ENCODE measurements around the gene SENP7. TPM values are rescaled to one million over a fixed set of nuclear protein-coding genes. Genes with fewer than 3 reads are reported as not detected.
"Not testable (repeated sequence)": the region's sequence is repeated elsewhere in the genome, so short reads cannot be mapped to it uniquely, and the experiment has no call there.

Gene SENP7
- total RNA-seq, 1 experiment from 2014 or later = 2.2 TPM

DNA sequence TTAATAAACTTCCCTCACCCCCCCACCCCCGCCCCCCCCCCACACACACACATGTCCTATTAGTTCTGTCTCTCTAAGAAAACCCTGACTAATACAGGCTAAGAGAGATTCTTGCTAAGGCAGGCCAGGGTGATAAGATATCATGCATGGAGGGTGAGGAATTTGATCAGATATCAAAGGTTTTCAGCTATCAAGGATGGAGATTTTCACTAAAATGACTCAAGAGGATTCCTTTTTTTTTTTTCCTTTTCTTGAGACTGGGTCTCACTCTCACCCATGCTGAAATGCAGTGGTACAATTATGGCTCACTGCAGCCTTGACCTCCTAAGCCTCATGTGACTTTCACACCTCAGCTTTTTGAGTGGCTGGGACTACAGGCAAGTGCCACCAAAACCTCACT is 14.9 kb upstream of the SENP7 start:
- DNase-seq (ENCODE audit: low spot score) = no peak

DNA sequence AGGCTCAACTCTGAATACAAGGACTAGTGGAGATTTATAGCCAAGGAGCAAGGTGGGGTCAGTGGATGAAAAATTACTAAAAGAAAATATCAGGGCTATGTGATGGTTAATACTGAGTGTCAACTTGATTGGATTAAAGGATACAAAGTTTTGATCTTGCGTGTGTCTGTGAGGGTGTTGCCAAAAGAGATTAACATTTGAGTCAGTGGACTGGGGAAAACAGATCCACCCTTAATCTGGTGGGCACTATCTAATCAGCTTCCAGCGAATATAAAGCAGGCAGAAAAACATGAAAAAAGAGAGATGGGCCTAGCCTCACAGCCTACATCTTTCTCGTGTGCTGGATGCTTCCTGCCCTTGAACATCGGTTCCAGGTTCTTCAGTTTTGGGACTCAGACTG is 14.4 kb upstream of the SENP7 start:
- DNase-seq (ENCODE audit: low spot score) = no peak

DNA sequence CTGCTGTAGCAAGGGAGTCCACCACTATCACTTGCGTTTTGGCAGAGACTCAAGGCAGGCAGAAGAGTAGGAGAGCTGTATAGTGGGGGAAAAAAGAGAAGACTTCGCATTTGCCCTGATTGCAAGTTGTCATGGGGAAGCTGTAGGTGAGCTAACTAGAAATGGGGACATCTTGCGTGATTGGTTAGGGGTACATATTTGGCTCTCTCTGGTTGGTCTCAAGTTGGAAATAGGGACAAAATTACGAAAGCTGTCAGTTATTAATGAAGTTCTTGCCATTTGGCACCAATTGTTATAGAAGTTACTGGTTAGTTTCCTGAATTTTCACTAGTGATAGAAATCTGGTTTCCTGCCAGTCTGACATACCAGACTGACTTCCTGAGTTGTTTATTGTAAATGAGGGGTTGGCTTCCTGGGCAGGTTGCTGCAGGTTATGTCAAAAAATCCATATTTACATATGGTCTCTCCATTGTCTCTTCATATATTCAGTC is 8.2 kb upstream of the SENP7 start:
- DNase-seq (ENCODE audit: low spot score) = no peak

DNA sequence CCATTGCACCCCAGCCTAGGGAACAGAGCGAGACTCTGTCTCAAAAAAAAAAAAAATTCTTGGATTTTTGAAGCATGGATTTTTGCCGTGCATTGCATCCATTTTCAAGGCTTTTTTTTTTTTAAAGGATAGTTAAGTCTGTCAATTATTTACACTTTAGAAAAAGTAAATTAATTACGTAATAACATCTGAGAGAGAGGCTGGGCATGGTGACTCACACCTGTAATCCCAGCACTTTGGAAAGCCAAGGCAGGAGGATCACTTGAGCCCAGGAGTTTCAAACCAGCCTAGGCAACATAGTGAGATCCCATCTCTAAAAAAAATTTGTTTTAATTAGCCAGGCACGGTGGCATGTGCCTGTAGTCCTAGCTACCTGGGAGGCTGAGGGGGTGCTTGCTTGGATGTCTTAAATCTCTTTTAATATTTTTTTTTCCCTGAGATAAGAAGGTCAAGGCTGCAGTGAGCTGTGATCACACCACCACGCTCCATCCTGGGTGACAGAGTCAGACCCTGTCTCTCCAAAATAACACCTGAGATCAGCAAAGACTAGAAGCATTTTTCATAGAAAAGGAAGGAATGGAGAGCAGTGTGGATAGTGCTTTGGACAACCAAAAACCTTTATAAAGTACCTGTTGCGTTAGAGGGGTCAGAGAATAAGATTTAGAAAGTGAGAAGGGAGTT is 6.8 kb upstream of the SENP7 start:
- peak; percentile 10 for DNase-seq (ENCODE audit: low spot score)

DNA sequence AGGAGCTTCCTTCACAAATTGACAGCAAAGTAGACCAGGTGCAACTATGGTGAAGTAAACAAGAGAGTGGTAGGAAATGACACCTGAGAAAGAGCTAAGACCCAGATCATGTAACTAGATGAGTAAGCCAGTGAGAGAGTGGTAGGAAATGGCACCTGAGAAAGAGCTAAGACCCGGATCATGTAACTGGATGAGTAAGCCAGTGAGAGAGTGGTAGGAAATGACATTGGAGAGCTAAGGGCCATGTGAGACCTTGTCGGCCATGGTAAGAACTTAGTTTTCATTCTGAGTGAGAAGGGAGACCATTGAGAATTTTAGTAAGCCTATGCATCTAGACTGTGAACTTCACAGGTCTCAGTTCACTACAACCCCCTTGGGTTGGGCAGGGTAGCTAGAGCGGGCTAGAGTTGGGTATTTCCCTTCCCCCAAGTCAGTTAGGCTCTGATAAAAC is 5.4 kb upstream of the SENP7 start:
- DNase-seq (ENCODE audit: low spot score) = no peak

DNA sequence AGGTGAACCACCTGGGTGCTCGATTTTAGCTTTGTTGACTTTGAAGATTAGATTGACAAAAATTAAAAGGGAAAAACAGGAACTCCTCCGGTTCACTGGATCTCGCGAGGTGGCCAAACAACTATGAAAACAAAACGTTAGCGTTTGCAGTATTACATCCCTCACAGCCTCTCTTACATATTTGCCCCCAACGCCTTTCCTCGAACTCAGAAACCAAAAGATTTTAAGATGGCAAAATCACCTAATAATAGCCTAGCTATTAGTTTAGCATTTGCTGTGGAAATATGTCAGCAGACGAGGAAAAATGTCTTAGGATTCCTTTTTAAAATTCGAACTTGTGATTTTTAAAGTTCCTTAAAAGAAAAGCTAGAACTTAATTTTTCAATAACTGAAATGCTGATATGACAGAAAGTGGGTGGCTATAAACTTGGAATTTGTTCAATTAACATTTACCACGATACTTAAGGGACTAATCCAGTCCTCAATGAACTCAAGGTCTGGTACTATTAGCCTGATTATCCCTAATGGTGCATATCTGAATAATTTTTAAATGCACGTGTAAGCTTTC is 491 bp upstream of the SENP7 start:
- DNase-seq (ENCODE audit: low spot score) = peak; percentile 11

DNA sequence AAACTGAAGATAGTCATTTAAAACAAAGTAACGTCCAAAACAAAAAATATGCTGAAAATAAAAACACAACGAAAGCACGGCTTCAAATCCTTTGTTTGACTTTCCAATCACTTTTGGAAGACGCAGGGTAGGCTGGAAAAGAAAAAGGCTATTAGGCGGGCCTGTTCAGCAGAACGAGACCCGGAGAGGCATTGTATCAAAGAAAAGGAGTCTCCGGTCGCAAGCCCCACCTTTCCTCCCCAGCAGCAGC is 691 bp downstream of the SENP7 start:
- no peak for DNase-seq (ENCODE audit: low spot score)

DNA sequence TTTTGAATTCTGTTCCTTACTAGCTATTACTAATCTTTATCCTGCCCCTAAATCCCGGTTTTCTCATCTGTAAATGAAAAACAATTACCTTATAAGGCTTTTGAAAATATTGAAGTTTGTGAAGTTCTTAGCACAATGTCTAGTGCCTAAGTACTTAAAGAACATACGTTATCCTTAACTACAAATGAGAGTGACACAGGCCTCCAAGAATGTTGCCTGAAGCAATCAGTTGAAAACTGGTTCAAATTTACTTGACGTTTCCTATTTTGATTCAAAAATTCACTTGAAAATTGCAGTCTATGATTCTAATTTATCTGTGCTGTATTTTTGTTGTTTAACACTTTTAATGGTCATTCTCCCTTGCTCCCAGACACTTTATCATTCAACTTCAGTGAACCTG is 3.2 kb downstream of the SENP7 start:
- no peak for DNase-seq (ENCODE audit: low spot score)

DNA sequence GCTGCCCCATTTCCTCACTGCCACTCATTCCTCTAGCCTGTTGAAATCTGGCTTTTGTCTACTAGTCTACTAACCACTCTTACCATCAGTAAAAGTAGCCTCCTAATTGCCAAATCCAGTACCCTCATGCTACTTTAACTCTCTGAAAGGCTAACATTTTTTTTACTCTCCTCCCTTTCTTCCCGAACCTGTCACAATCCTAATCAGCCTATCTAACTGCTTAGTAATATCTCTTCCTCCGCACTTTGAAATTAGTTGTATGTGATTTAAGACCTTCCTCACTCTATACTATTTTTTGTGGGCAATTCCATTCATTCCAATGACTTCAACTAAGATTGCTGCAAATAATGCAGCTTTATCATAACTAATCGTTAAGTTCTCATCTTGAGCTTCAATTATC is 3.7 kb downstream of the SENP7 start:
- no peak for DNase-seq (ENCODE audit: low spot score)

DNA sequence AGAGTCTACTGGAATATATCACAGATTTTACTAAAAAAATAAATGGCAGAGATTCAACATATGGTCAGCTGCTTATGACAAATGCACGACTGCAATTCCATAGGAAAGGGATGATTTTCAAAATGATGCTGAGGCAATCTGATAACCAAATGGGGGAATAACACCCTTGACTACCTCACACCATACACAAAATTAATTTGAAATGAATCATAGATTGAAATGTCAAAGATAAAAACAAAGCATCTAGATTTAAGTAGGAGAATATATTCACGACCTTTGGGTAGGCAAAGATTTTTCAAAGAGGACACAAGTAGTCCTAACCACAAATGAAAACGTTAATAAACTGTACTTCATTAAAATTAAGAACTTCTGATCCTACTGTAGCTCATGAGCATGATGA is 11.2 kb downstream of the SENP7 start:
- no peak for DNase-seq (ENCODE audit: low spot score)

DNA sequence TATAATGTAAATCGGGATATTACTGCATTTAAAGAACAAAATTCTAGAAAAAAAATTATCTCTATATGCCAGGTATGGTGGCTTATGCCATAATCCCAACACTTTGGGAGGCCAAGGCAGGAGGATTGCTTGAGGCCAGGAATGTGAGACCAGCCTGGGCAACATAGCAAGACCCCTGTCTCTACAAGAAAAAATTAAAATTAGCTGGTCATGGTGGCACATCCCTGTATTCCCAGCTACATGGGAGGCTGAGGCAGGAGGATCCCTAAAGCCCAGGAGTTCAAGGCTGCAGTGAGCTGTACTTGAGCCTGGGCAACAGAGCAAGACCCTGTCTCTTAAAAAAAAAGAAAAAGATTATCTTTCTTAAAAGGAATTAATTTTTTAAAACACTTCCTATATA is 12.8 kb downstream of the SENP7 start:
- DNase-seq (ENCODE audit: low spot score) = no peak

DNA sequence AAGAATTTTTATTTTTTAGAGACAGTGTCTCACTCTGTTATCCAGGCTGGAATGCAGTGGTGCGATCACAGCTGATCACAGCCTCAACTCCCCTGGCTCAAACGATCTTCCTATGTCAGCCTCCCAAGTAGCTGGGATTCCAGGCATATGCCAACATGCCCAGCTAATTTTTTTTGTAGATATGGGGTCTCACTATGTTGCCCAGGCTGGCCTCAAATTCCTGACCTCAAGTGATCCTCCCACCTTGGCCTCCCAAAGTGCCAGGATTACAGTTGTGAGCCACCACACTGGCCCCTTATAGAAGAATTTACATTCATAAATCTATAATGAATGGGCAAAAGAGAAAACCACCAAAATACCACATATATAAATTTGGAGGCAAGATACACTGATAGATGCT is 15.2 kb downstream of the SENP7 start:
- DNase-seq (ENCODE audit: low spot score) = no peak

DNA sequence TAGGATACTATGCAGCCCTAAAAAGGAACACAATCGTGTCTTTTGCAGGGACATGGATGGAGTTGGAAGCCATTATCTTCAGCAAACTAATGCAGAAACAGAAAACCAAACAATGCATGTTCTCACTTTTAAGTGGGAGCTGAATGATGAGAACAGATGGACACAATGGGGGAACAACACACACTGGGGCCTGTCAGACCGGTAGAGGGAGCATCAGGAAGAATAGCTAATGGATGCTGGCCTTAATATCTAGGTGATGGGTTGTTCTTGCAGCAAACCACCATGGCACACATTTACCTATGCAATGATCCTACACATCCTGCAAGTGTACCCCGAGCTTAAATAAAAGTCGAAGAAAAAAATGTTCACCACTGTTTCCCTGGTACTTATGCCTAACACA is 17.5 kb downstream of the SENP7 start:
- DNase-seq (ENCODE audit: low spot score) = peak; percentile 57

DNA sequence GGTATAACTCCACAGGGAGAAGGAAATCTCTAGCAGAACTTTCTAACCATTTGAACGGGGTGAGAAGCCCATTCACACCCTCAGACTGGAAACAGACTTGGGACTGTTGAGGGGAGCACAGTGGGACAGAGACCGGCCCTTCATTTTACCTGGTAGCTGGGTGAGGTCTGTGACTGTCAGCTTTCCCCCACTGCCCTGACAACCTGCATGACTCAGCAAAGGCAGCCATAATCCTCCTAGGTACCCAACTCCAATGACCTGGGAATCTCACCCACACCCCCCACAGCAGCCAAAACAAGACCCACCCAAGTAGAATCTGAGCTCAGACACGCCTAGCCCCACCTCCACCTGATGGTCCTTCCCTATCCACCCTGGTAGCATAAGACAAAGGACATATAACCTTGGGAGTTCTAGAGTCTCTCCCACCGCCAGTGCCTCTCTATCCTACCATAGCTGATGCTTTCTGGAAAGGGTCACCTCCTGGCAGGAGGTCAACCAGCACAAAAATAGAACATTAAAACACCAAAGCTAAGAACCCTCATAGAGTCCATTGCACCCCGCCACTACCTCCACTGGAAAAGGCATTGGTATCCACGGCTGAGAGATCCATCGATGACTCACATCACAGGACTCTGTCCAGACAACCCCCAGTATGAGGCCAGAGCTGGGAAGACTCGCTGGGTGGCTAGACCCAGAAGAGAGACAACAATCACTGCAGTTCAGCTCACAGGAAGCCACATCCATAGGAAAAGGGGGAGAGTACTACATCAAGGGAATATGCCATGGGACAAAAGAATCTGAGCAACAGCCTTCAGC is 28.0 kb downstream of the SENP7 start:
- DNase-seq (ENCODE audit: low spot score) = no peak

DNA sequence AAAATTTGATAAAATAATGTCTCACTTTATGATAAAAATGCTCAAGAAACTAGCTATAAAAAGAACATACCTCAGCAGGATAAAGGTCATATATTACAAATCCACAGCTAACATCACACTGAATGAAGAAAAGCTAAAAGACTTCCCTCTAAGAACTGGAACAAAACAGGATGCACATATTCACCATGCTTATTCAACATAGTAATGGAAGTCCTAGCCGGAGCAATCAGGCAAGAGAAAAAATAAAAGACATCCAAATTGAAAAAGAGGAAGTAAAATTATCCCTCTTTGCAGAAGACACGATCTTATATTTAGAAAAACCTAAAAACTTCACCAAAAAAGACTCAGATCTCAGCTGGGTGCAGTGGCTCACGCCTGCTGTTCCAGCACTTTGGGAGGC is 34.0 kb downstream of the SENP7 start:
- no peak for DNase-seq (ENCODE audit: low spot score)

DNA sequence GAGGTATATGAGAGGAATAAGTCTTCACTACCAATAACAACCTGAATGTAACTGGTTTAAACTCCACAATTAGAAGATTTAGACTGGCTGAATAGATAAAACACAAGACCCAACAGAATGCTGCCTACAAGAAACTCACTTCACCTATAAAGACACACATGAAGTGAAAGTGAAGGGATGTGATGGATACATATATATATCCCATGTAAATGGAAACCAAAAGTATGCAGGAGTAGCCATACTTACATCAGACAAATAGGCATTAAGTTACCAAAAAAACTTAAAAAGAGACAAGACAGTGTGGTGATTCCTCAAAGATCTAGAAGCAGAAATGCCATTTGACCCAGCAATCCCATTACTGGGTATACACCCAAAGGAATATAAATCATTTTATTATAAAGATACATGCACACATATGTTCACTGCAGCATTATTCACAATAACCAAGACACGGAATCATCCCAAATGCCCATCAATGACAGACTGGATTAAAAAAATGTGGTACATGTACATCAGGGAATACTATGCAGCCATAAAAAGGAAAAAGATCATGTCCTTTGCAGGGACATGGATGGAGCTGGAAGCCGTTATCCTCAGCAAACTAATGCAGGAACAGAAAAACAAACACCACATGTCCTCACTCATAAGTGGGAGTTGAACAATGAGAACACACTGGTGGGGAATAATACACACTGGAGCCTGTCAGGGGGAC is 38.0 kb downstream of the SENP7 start:
- not testable (repeated sequence) for DNase-seq (ENCODE audit: low spot score)

DNA sequence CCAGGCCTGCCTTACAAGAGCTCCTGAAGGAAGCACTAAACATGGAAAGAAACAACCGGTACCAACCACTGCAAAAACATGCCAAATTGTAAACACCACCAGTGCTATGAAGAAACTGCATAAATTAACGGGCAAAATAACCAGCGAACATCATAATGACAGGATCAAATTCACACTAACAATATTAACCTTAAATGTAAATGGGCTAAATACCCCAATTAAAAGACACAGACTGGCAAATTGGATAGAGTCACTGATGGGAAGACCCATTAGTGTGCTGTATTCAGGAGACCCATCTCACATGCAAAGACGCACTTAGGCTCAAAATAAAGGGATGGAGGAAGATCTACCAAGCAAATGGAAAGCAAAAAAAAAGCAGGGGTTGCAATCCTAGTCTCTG is 44.3 kb downstream of the SENP7 start:
- not testable (repeated sequence) for DNase-seq (ENCODE audit: low spot score)

DNA sequence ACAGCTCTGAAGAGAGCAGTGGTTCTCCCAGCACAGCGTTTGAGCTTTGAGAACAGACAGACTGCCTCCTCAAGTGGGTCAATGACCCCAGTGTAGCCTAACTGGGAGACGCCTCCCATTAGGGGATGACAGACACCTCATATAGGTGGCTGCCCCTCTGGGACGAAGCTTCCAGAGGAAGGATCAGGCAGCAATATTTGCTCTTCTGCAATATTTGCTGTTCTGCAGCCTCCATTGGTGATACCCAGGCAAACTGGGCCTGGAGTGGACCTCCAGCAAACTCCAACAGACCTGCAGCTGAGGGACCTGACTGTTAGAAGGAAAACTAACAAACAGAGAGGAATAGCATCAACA is 45.7 kb downstream of the SENP7 start:
- DNase-seq (ENCODE audit: low spot score) = not testable (repeated sequence)

DNA sequence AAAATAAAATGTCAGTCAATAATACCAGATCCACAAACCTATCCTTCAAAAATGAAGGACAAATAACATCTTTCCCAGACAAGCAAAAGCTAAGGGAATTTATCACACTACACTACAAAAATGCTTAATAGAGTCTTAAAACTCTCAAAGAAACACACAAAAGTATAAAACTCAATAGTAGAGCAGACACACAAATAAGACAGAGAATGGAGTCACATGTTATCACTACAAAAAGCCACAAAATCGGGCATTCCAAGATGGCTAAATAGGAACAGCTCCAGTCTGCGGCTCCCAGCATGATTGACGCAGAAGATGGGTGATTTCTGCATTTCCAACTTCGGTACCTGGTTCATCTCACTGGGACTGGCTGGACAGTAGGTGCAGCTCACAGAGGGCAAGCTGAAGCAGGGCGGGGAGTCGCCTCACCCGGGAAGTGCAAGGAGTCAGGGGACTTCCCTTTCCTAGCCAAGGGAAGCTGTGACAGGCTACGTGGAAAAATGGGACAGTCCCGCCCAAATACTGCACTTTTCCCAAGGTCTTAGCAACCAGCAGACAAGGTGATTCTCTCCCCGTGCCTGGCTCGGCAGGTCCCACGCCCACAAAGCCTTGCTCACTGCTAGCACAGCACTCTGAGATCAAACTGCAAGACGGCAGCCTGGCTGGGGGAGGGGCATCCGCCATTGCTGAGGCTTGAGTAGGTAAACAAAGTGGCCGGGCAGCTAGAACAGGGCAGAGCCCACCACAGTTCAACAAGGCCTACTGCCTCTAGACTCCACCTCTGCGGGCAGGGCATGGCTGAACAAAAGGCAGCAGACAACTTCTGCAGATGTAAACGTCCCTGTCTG is 46.3 kb downstream of the SENP7 start:
- DNase-seq (ENCODE audit: low spot score) = peak; percentile 36

DNA sequence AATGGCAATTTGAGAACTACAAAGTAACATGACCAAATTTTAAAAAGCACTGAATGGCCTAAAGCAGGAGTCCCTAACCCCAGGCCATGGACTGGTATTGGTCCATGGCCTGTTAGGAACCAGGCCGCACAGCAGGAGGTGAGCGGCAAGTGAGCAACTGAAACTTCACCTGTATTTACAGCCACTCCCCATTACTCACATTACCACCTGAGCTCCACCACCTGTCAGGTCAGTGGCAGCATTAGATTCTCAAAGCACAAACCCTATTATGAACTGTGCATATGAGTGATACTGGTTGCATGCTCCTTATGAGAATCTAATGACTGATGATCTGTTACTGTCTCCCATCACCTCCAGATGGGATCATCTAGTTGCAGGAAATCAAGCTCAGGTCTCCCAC is 48.8 kb downstream of the SENP7 start:
- no peak for DNase-seq (ENCODE audit: low spot score)

DNA sequence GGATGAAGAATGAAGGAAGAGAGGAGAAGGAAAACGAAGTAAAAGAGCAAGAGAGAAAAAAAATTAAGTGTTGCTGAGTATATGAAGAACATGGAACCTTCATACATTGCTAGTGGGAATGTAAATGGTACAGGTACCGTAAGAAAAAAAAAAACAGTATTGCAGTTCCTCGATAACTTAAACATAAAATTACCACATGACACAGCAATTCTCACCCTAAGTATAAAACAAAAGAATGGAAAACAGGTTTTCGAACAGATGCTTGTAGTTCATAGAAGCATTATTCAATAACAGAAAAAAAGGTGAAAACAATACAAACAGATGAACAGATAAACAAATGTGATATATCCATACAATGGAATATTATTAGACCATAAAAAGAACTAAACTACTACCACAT is 51.6 kb downstream of the SENP7 start:
- DNase-seq (ENCODE audit: low spot score) = no peak

DNA sequence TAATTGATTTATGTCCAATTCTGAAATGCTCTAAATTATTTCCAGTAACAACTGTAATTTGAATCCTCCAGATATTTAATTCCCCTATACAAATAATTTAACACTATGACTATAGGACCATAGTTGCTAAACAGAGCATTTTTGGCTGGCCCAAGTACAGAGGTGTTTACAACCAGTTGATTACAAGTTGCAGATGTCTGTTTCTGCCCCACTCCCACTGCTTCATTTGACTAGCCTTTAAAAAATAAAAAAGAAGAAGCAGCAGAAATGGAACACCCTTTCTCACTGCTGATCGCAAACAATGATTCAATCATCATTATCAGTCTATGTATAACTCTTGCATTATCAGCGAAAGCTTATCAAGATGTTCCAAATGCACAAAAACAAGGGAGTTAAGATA is 54.6 kb downstream of the SENP7 start:
- DNase-seq (ENCODE audit: low spot score) = no peak

Data from HT-29 (cell line).